HCT116 (cell line): ENCODE measurements around the gene ZNF853.

ENCODE experiments used
- ATF3 ChIP-seq: IDR thresholded peaks from 2 replicates; pipeline ENCODE4 v1.6.1; 2012
- EGR1 ChIP-seq: IDR thresholded peaks from 2 replicates; pipeline ENCODE4 v1.6.1; 2012; ENCODE audit warnings: low read depth
- EZH2 ChIP-seq: fragments of 200-600 bp; sonication (generic); IDR thresholded peaks from 2 replicates; pipeline ENCODE4 v1.6.1; 2017; ENCODE audit warnings: antibody characterized with exemption, mixed run types
- EZH2phosphoT487 ChIP-seq: fragments of 200-600 bp; IDR thresholded peaks from 2 replicates; pipeline ENCODE4 v1.6.1; 2018; ENCODE audit warnings: antibody characterized with exemption, borderline replicate concordance
- FOSL1 ChIP-seq: IDR thresholded peaks from 2 replicates; pipeline ENCODE4 v1.6.1; 2012; ENCODE audit warnings: low read depth
- JUND ChIP-seq: IDR thresholded peaks from 2 replicates; pipeline ENCODE4 v1.6.1; 2012
- POLR2A ChIP-seq: IDR thresholded peaks from 2 replicates; pipeline ENCODE4 v1.7.0; 2011; ENCODE audit warnings: borderline replicate concordance; ENCODE audit not compliant: insufficient read depth, insufficient read length; ENCODE audit errors: extremely low read depth
- POLR2AphosphoS5 ChIP-seq: IDR thresholded peaks from 2 replicates; pipeline ENCODE4 v1.6.1; 2011; ENCODE audit warnings: mild to moderate bottlenecking, low read depth, low read length, moderate library complexity
- RAD21 ChIP-seq: IDR thresholded peaks from 2 replicates; pipeline ENCODE4 v1.6.1; 2012; ENCODE audit warnings: low read depth, mild to moderate bottlenecking
- REST ChIP-seq: IDR thresholded peaks from 2 replicates; pipeline ENCODE4 v1.6.1; 2012; ENCODE audit warnings: low read depth
- TCF7L2 ChIP-seq: IDR thresholded peaks from 2 replicates; pipeline ENCODE4 v1.7.0; 2011; ENCODE audit warnings: borderline replicate concordance, inconsistent platforms; ENCODE audit not compliant: insufficient read depth, insufficient read length; ENCODE audit errors: extremely low read depth
- ZFX ChIP-seq: fragments of 450-650 bp; IDR thresholded peaks from 2 replicates; pipeline ENCODE4 v1.6.1; 2017
- ZNF274 ChIP-seq: fragments of 200-500 bp; sonication (Bioruptor generic); IDR thresholded peaks from 2 replicates; pipeline ENCODE4 v1.6.1; 2014; ENCODE audit warnings: mild to moderate bottlenecking, low read depth, low read length, inconsistent platforms
- TF ChIP-seq, protein P1 (sequence below), 3 experiments: fragments of 200-600 bp in 1 of 3; sonication (generic) in 1 of 3; IDR thresholded peaks in 2 of 3; conservative IDR thresholded peaks in 1 of 3; 2 replicates each; pipeline ENCODE4 v1.5.1; 2012 to 2017; ENCODE audit warnings: low read depth in 2 of 3, low read length in 2 of 3, antibody characterized with exemption in 1 of 3, borderline replicate concordance in 1 of 3, control low read depth in 1 of 3, mild to moderate bottlenecking in 1 of 3, mixed read lengths in 1 of 3, mixed run types in 1 of 3, moderate library complexity in 1 of 3; ENCODE audit not compliant: insufficient read depth in 1 of 3

DNA sequence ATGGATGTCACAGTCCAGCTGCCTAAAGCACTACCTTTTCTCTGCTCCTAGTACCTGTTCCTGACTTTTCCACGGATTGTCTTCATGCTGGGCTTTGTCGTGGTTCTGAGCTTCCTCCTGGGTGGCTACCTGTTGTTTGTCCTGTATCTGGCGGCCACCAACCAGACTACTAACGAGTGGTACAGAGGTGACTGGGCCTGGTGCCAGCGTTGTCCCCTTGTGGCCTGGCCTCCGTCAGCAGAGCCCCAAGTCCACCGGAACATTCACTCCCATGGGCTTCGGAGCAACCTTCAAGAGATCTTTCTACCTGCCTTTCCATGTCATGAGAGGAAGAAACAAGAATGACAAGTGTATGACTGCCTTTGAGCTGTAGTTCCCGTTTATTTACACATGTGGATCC is 26.8 kb upstream of the ZNF853 start:
- no peak for TF ChIP-seq POLR2A
- TF ChIP-seq, protein P1, sequence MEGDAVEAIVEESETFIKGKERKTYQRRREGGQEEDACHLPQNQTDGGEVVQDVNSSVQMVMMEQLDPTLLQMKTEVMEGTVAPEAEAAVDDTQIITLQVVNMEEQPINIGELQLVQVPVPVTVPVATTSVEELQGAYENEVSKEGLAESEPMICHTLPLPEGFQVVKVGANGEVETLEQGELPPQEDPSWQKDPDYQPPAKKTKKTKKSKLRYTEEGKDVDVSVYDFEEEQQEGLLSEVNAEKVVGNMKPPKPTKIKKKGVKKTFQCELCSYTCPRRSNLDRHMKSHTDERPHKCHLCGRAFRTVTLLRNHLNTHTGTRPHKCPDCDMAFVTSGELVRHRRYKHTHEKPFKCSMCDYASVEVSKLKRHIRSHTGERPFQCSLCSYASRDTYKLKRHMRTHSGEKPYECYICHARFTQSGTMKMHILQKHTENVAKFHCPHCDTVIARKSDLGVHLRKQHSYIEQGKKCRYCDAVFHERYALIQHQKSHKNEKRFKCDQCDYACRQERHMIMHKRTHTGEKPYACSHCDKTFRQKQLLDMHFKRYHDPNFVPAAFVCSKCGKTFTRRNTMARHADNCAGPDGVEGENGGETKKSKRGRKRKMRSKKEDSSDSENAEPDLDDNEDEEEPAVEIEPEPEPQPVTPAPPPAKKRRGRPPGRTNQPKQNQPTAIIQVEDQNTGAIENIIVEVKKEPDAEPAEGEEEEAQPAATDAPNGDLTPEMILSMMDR (IDR thresholded peaks at IDR 0.05 in 2 of 3, conservative IDR thresholded peaks at IDR 0.05 in 1 of 3; ENCODE audit: borderline replicate concordance in 1 of 3, insufficient read depth in 1 of 3, low read depth in 2 of 3, low read length in 2 of 3), result no peak
- no peak for TF ChIP-seq EGR1
- no peak for TF ChIP-seq EZH2
- TF ChIP-seq POLR2AphosphoS5, result no peak
- no peak for TF ChIP-seq RAD21
- no peak for TF ChIP-seq FOSL1
- no peak for TF ChIP-seq EZH2phosphoT487
- no peak for TF ChIP-seq ZNF274
- TF ChIP-seq ATF3, result no peak
- no peak for TF ChIP-seq JUND
- TF ChIP-seq REST, result no peak
- TF ChIP-seq ZFX, result no peak
- no peak for TF ChIP-seq TCF7L2
